GM23338 (cell line): Measurements from ENCODE around the gene CFDP1. TPM values are rescaled to one million over a fixed set of nuclear protein-coding genes. Genes with fewer than 3 reads are reported as not detected.
A peak's percentile ranks its signal among the peaks of the same experiment; 100 is the strongest.

Experiments used
- ATAC-seq: fragments of 200-7000 bp; cut with Tn5 transposase; 3 replicates; pipeline ENCODE4 v1.9.1; 2020
- DNase-seq: peaks from one replicate; pipeline ENCODE4 v3.0.0-alpha.2; 2015; ENCODE audit warnings: low spot score
- H2AFZ ChIP-seq: fragments of 200-600 bp; sonication (generic); 2 replicates; pipeline ENCODE4 v1.8.0; 2016; ENCODE audit warnings: antibody characterized with exemption, mild to moderate bottlenecking, moderate library complexity
- H3F3A ChIP-seq: fragments of 200-600 bp; sonication (generic); replicated peaks from 2 replicates; pipeline ENCODE4 v1.8.0; 2017; ENCODE audit warnings: antibody characterized with exemption, mixed run types, low read depth
- H3K27ac ChIP-seq: fragments of 200-600 bp; sonication (generic); 2 replicates; pipeline ENCODE4 v1.6.1; 2016; ENCODE audit warnings: low read depth
- H3K27me3 ChIP-seq: fragments of 200-600 bp; sonication (generic); 2 replicates; pipeline ENCODE4 v1.8.0; 2016; ENCODE audit warnings: mild to moderate bottlenecking, mixed run types, moderate library complexity; ENCODE audit not compliant: insufficient read depth
- H3K36me3 ChIP-seq: fragments of 200-600 bp; sonication (generic); 2 replicates; pipeline ENCODE4 v1.8.0; 2016; ENCODE audit warnings: mild to moderate bottlenecking; ENCODE audit not compliant: insufficient read depth
- H3K4me1 ChIP-seq: fragments of 200-600 bp; sonication (generic); 2 replicates; pipeline ENCODE4 v1.8.0; 2016; ENCODE audit warnings: mild to moderate bottlenecking, moderate library complexity; ENCODE audit not compliant: insufficient read depth
- H3K4me2 ChIP-seq: fragments of 200-600 bp; sonication (generic); 2 replicates; pipeline ENCODE4 v1.7.1; 2017; ENCODE audit warnings: mixed run types
- H3K4me3 ChIP-seq: fragments of 200-600 bp; sonication (generic); 2 replicates; pipeline ENCODE4 v1.6.1; 2016; ENCODE audit warnings: mixed run types
- H3K79me2 ChIP-seq: fragments of 200-600 bp; sonication (generic); replicated peaks from 2 replicates; pipeline ENCODE4 v1.8.0; 2017; ENCODE audit warnings: mild to moderate bottlenecking; ENCODE audit not compliant: insufficient read depth
- H3K9me2 ChIP-seq: fragments of 200-600 bp; sonication (generic); 2 replicates; pipeline ENCODE4 v1.8.0; 2017; ENCODE audit not compliant: insufficient read depth
- H4K20me1 ChIP-seq: fragments of 200-600 bp; sonication (generic); replicated peaks from 2 replicates; pipeline ENCODE4 v1.8.0; 2017; ENCODE audit warnings: mild to moderate bottlenecking; ENCODE audit not compliant: insufficient read depth
- H3K27ac Mint-ChIP-seq: 2 replicates; pipeline ENCODE4 v1.8.0; 2020; ENCODE audit warnings: inconsistent platforms, mild to moderate bottlenecking, moderate library complexity, mixed read lengths
- H3K27me3 Mint-ChIP-seq: 3 replicates; pipeline ENCODE4 v1.8.0; 2022; ENCODE audit warnings: low read depth, mild to moderate bottlenecking, moderate library complexity, mixed read lengths, inconsistent platforms; ENCODE audit not compliant: insufficient read depth, poor library complexity
- H3K36me3 Mint-ChIP-seq: 3 replicates; pipeline ENCODE4 v1.8.0; 2021; ENCODE audit warnings: low read depth, mild to moderate bottlenecking, inconsistent platforms, moderate library complexity, mixed read lengths
- H3K4me1 Mint-ChIP-seq: 3 replicates; pipeline ENCODE4 v1.8.0; 2020; ENCODE audit warnings: mild to moderate bottlenecking, inconsistent platforms, mixed read lengths
- H3K4me3 Mint-ChIP-seq: 3 replicates; pipeline ENCODE4 v1.8.0; 2021; ENCODE audit warnings: moderate library complexity, mild to moderate bottlenecking, inconsistent platforms, mixed read lengths
- H3K9me3 Mint-ChIP-seq: 3 replicates; pipeline ENCODE4 v1.8.0; 2020; ENCODE audit warnings: moderate library complexity, mild to moderate bottlenecking, inconsistent platforms, mixed read lengths
- CREB1 ChIP-seq: fragments of 250-450 bp; sonication (Bioruptor Pico); IDR thresholded peaks from 2 replicates; pipeline ENCODE4 v1.5.0; 2020; ENCODE audit warnings: low read depth, mild to moderate bottlenecking, moderate library complexity
- CTCF ChIP-seq, 2 experiments: fragments of 200-600 bp in 1 of 2; sonication (generic) in 1 of 2; conservative IDR thresholded peaks; 2 replicates each; pipeline versions ENCODE4 v1.5.1 to v1.6.1; 2016 to 2017; ENCODE audit warnings: antibody characterized with exemption in 2 of 2, low read depth in 2 of 2, mild to moderate bottlenecking in 2 of 2, moderate library complexity in 1 of 2
- EZH2 ChIP-seq: fragments of 200-600 bp; sonication (generic); IDR thresholded peaks from one replicate; pipeline ENCODE4 v1.8.0; 2017; ENCODE audit warnings: antibody characterized with exemption, mild to moderate bottlenecking, low read depth; ENCODE audit not compliant: unreplicated experiment
- EZH2phosphoT487 ChIP-seq: fragments of 200-600 bp; sonication (generic); IDR thresholded peaks from one replicate; pipeline ENCODE4 v1.8.1; 2018; ENCODE audit warnings: antibody characterized with exemption; ENCODE audit not compliant: unreplicated experiment
- JUNB ChIP-seq: IDR thresholded peaks from one replicate; pipeline ENCODE4 v1.6.1; 2016; ENCODE audit warnings: antibody characterized with exemption; ENCODE audit not compliant: unreplicated experiment
- NANOG ChIP-seq: IDR thresholded peaks from 2 replicates; pipeline ENCODE4 v1.6.1; 2016; ENCODE audit warnings: antibody characterized with exemption, borderline replicate concordance
- POLR2AphosphoS5 ChIP-seq: IDR thresholded peaks from 2 replicates; pipeline ENCODE4 v1.6.1; 2016; ENCODE audit warnings: antibody characterized with exemption, low read depth
- REST ChIP-seq: IDR thresholded peaks from one replicate; pipeline ENCODE4 v1.6.1; 2018; ENCODE audit warnings: antibody characterized with exemption; ENCODE audit not compliant: unreplicated experiment
- ZNF114 ChIP-seq: fragments of 250-450 bp; sonication (Bioruptor Pico); IDR thresholded peaks from 2 replicates; pipeline ENCODE4 v1.5.0; 2020; ENCODE audit warnings: mild to moderate bottlenecking, moderate library complexity
- ZNF331 ChIP-seq: fragments of 250-450 bp; sonication (Bioruptor Pico); IDR thresholded peaks from 2 replicates; pipeline ENCODE4 v1.5.0; 2020; ENCODE audit warnings: low read depth, mild to moderate bottlenecking, moderate library complexity
- ZNF462 ChIP-seq: fragments of 250-450 bp; sonication (Bioruptor Pico); IDR thresholded peaks from 2 replicates; pipeline ENCODE4 v1.5.0; 2020; ENCODE audit warnings: mild to moderate bottlenecking, moderate library complexity
- polyA plus RNA-seq: library from polyadenylated mRNA; unstranded; fragments of >200 nt; fragmentation: Nextera tagmentation; extraction: Ambion mirVana; gene quantifications from 2 replicates; pipeline ENCODE4 v1.2.1, GENCODE V29; 2016
- total RNA-seq: library from RNA; depleted of rRNA; stranded (reverse); fragments of >200 nt; shearing (Covaris generic); gene quantifications from 2 replicates; pipeline ENCODE4 v1.2.3, GENCODE V29; 2014

CFDP1 gene
- total and polyA plus RNA-seq, 2 experiments from 2014 or later = 89.9 to 224 TPM

GRCh38 chr16:75345711-75346110 is 87.6 kb downstream of the CFDP1 start:
- Mint-ChIP-seq H3K27me3 (no peaks in the 10 kb centered on the region), H3K27ac (peak overlapping the region; percentile 72; the same call in 1 of the 2 replicates), H3K4me1 (peaks cover 7% of the 10 kb centered on the region), H3K4me3 (no peak overlapping the region), H3K36me3 (peaks cover 4% of the 10 kb centered on the region; the same call in 1 of the 3 replicates), H3K9me3 (no peaks in the 10 kb centered on the region)
- no peak for TF ChIP-seq EZH2
- H3K36me3 ChIP-seq = no peaks in the 10 kb centered on the region
- H3K27me3 ChIP-seq = no peaks in the 10 kb centered on the region
- H3K4me1 ChIP-seq = peaks cover 17% of the 10 kb centered on the region
- DNase-seq (no peak), ATAC-seq (no peak)
- H3K27ac ChIP-seq = no peak overlapping the region
- H3F3A ChIP-seq = no peaks in the 10 kb centered on the region
- peaks cover 3% of the 10 kb centered on the region; the same call in 1 of the 2 replicates for H4K20me1 ChIP-seq
- no peak overlapping the region for H3K4me3 ChIP-seq
- H3K9me2 ChIP-seq = no peaks in the 10 kb centered on the region
- H3K79me2 ChIP-seq = no peaks in the 10 kb centered on the region
- H2AFZ ChIP-seq = no peak overlapping the region
- H3K4me2 ChIP-seq = no peak overlapping the region

- H3K9me2 ChIP-seq = no peaks in the 10 kb centered on the region
- H3K4me2 ChIP-seq = no peak overlapping the region
- no peaks in the 10 kb centered on the region for H3K9me3 Mint-ChIP-seq
- H3K36me3 ChIP-seq = no peaks in the 10 kb centered on the region
- H3K27me3 ChIP-seq = no peaks in the 10 kb centered on the region
- no peaks in the 10 kb centered on the region for H3K79me2 ChIP-seq
- no peaks in the 10 kb centered on the region; the same call in 1 of the 2 replicates for H4K20me1 ChIP-seq
- H3K4me1 Mint-ChIP-seq = peaks cover 9% of the 10 kb centered on the region
- no peak overlapping the region for H3K27ac ChIP-seq
- H3F3A ChIP-seq = no peaks in the 10 kb centered on the region; the same call in 1 of the 2 replicates
- ATAC-seq (no peak), DNase-seq (no peak)
- no peak overlapping the region for H3K4me3 ChIP-seq
- peaks cover 6% of the 10 kb centered on the region; the same call in 2 of the 3 replicates for H3K36me3 Mint-ChIP-seq
- H3K4me3 Mint-ChIP-seq = no peak overlapping the region
- H3K4me1 ChIP-seq = peaks cover 17% of the 10 kb centered on the region
- no peaks in the 10 kb centered on the region for H3K27me3 Mint-ChIP-seq
- no peak overlapping the region for H2AFZ ChIP-seq
- H3K27ac Mint-ChIP-seq = no peak overlapping the region
- TF ChIP-seq EZH2phosphoT487 (no peak), ZNF331 (no peak), ZNF114 (CRISPR knock-in tag) (no peak), EZH2 (no peak), POLR2AphosphoS5 (no peak), NANOG (no peak), JUNB (no peak), CREB1 (CRISPR knock-in tag) (no peak), CTCF (conservative IDR thresholded peaks at IDR 0.05; ENCODE audit: low read depth in 2 of 2) (no peak), REST (no peak), ZNF462 (CRISPR knock-in tag) (no peak)
Measured at GRCh38 chr16:75343941-75344340, 89.4 kb downstream of the CFDP1 start.
